Measurements from ENCODE around the gene CCNL2.

DNA sequence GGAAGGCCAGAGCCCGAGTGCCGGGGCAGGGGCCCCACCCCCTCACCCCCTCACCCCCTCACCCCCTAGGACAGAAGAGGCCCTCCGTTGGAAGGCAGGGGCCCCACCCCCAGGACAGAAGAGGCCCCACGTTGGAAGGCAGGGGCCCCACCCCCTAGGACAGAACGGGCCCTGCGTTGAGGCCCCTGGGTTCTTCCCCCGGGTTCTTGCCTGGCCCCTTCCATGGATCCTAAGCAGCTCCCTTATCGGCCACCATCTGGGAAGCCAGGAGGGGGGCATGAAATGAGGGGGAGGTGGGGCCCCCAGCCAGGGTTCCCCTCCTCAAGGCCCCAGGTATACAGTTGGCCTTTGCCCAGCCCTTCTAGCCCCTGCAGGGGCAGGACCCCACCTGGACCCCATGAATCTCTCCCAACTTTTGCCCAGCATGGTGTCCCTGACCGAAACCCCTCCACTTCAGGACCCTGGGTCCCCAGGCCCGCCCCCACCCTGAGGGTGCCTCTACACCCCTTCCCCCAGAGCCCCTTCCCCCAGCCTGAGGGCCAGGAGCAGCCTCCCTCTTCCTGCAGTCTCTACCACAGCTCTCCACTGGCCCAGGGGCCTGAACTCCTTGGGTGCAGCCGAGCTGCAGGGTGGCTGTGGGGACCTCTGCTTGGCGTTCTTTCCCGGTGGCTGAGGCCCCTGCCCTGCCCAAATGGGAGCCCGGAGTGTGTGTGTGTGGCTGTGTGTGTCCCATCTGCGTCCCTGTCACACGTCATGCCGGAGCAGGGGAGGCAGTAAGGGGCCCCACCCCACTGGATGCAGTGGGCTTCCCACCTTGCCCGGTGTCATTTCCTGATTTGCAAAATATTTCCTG, 32.1 kb upstream of the CCNL2 start:
- TF ChIP-seq POLR2A (IDR thresholded peaks at IDR 0.05), result no peak
- TF ChIP-seq, protein P1, sequence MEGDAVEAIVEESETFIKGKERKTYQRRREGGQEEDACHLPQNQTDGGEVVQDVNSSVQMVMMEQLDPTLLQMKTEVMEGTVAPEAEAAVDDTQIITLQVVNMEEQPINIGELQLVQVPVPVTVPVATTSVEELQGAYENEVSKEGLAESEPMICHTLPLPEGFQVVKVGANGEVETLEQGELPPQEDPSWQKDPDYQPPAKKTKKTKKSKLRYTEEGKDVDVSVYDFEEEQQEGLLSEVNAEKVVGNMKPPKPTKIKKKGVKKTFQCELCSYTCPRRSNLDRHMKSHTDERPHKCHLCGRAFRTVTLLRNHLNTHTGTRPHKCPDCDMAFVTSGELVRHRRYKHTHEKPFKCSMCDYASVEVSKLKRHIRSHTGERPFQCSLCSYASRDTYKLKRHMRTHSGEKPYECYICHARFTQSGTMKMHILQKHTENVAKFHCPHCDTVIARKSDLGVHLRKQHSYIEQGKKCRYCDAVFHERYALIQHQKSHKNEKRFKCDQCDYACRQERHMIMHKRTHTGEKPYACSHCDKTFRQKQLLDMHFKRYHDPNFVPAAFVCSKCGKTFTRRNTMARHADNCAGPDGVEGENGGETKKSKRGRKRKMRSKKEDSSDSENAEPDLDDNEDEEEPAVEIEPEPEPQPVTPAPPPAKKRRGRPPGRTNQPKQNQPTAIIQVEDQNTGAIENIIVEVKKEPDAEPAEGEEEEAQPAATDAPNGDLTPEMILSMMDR (IDR thresholded peaks at IDR 0.05), result no peak

Data from lower leg skin (tissue), 3 donors.